ENCODE results near the gene HIBCH. TPM values are rescaled to one million over a fixed set of nuclear protein-coding genes. Genes with fewer than 3 reads are reported as not detected.

The HIBCH gene
- total and polyA plus RNA-seq, 2 of the 13 experiments (the other 11 are each of a cell fraction or from before 2014, with no cell fraction given) = 18.8 to 49.5 TPM

GRCh38 chr2:190352668-190353536 is 33.3 kb upstream of the HIBCH start (continued):
- peak; percentile 72; the same call in 1 of the 2 replicates for TF ChIP-seq ELF4 (CRISPR knock-in tag; IDR thresholded peaks at IDR 0.05; ENCODE audit: borderline replicate concordance)
- peak; percentile 79 for TF ChIP-seq HNF1A (IDR thresholded peaks at IDR 0.05; ENCODE audit: low read depth)
- peak; percentile 88; the same call in 1 of the 2 replicates for TF ChIP-seq HNF1A (CRISPR knock-in tag; IDR thresholded peaks at IDR 0.05; ENCODE audit: borderline replicate concordance)
- TF ChIP-seq ZNF337 (CRISPR knock-in tag; IDR thresholded peaks at IDR 0.05; ENCODE audit: borderline replicate concordance, low read depth) = peak; percentile 90
- TF ChIP-seq SRSF9 (IDR thresholded peaks at IDR 0.05; ENCODE audit: borderline replicate concordance, insufficient read depth, low read depth, low read length, poor library complexity, severe bottlenecking) = no peak
- TF ChIP-seq SPEN (CRISPR knock-in tag; IDR thresholded peaks at IDR 0.05; ENCODE audit: low read depth) = peak; percentile 61; the same call in 1 of the 2 replicates
- no peak for TF ChIP-seq ZNF839 (CRISPR knock-in tag; IDR thresholded peaks at IDR 0.05; ENCODE audit: borderline replicate concordance)
- TF ChIP-seq, protein P1, sequence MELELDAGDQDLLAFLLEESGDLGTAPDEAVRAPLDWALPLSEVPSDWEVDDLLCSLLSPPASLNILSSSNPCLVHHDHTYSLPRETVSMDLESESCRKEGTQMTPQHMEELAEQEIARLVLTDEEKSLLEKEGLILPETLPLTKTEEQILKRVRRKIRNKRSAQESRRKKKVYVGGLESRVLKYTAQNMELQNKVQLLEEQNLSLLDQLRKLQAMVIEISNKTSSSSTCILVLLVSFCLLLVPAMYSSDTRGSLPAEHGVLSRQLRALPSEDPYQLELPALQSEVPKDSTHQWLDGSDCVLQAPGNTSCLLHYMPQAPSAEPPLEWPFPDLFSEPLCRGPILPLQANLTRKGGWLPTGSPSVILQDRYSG (CRISPR knock-in tag; IDR thresholded peaks at IDR 0.05) = no peak
- TF ChIP-seq CREB1 (IDR thresholded peaks at IDR 0.05) = peak; percentile 61
- peak; percentile 89 for TF ChIP-seq CREB1 (CRISPR knock-in tag; IDR thresholded peaks at IDR 0.05)
- TF ChIP-seq REST (IDR thresholded peaks at IDR 0.05; ENCODE audit: borderline replicate concordance in 1 of 2, low read depth in 1 of 2, low read length in 2 of 2) = peak in 1 of 2 experiments; percentile 78; a peak in 1 of 4 replicates
- no peak for TF ChIP-seq CHD2 (IDR thresholded peaks at IDR 0.05; ENCODE audit: low read depth, low read length)
- TF ChIP-seq, protein P2, sequence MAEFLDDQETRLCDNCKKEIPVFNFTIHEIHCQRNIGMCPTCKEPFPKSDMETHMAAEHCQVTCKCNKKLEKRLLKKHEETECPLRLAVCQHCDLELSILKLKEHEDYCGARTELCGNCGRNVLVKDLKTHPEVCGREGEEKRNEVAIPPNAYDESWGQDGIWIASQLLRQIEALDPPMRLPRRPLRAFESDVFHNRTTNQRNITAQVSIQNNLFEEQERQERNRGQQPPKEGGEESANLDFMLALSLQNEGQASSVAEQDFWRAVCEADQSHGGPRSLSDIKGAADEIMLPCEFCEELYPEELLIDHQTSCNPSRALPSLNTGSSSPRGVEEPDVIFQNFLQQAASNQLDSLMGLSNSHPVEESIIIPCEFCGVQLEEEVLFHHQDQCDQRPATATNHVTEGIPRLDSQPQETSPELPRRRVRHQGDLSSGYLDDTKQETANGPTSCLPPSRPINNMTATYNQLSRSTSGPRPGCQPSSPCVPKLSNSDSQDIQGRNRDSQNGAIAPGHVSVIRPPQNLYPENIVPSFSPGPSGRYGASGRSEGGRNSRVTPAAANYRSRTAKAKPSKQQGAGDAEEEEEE (CRISPR knock-in tag; IDR thresholded peaks at IDR 0.05; ENCODE audit: borderline replicate concordance) = no peak
- peak; percentile 83 for TF ChIP-seq KDM1A (CRISPR knock-in tag; IDR thresholded peaks at IDR 0.05)
- TF ChIP-seq, protein P3, sequence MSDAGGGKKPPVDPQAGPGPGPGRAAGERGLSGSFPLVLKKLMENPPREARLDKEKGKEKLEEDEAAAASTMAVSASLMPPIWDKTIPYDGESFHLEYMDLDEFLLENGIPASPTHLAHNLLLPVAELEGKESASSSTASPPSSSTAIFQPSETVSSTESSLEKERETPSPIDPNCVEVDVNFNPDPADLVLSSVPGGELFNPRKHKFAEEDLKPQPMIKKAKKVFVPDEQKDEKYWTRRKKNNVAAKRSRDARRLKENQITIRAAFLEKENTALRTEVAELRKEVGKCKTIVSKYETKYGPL (CRISPR knock-in tag; IDR thresholded peaks at IDR 0.05) = peak; percentile 9; the same call in 1 of the 2 replicates
